GM18858 (cell line): ENCODE data around the gene MMP10.

Source experiments
- ATAC-seq: cut with Tn5 transposase; IDR thresholded peaks from one replicate; pipeline ENCODE4 v1.9.1; 2021; ENCODE audit not compliant: unreplicated experiment

MMP10 gene

GRCh38 chr11:102729849-102730815 lies 50.3 kb downstream of the MMP10 start:
- no peak for ATAC-seq

GRCh38 chr11:102727890-102728289 lies 52.5 kb downstream of the MMP10 start:
- ATAC-seq, result no peak

- ATAC-seq, result no peak
Measured at GRCh38 chr11:102724904-102725500, 55.4 kb downstream of the MMP10 start, which contains the start of gene MMP8. Gene MMP8, minus strand, starts transcription at chr11:102724954. Its CDS starts 99 bp downstream, at chr11:102724855.

GRCh38 chr11:102722821-102723220 lies 57.6 kb downstream of the MMP10 start:
- no peak for ATAC-seq
